Smooth muscle cell (in vitro differentiated cells): ENCODE results near the gene TBCK. TPM values are rescaled to one million over a fixed set of nuclear protein-coding genes. Genes with fewer than 3 reads are reported as not detected.

Experiments
- DNase-seq: peaks from one replicate; lab custom pipeline; 2025; ENCODE audit not compliant: unreplicated experiment; lab: John Stamatoyannopoulos, UW
- H2AFZ ChIP-seq: fragments of 200-600 bp; sonication (generic); 2 replicates; pipeline ENCODE4 v1.6.0; 2016; ENCODE audit warnings: antibody characterized with exemption, low read depth, mild to moderate bottlenecking
- H3F3A ChIP-seq: fragments of 200-600 bp; sonication (generic); 2 replicates; pipeline ENCODE4 v1.6.0; 2017; ENCODE audit warnings: antibody characterized with exemption, low read depth
- H3K27ac ChIP-seq: fragments of 200-600 bp; sonication (generic); 2 replicates; pipeline ENCODE4 v1.5.1; 2016; ENCODE audit warnings: low read depth, mild to moderate bottlenecking
- H3K27me3 ChIP-seq: fragments of 200-600 bp; sonication (generic); 2 replicates; pipeline ENCODE4 v1.6.1; 2016; ENCODE audit warnings: low read depth, mild to moderate bottlenecking
- H3K36me3 ChIP-seq: fragments of 200-600 bp; sonication (generic); 2 replicates; pipeline ENCODE4 v1.5.1; 2016; ENCODE audit warnings: low read depth
- H3K4me1 ChIP-seq: fragments of 200-600 bp; sonication (generic); 2 replicates; pipeline ENCODE4 v1.5.1; 2016; ENCODE audit warnings: low read depth
- H3K4me2 ChIP-seq: fragments of 200-600 bp; sonication (generic); 2 replicates; pipeline ENCODE4 v1.6.0; 2016; ENCODE audit warnings: mild to moderate bottlenecking
- H3K4me3 ChIP-seq: fragments of 200-600 bp; sonication (generic); 2 replicates; pipeline ENCODE4 v1.5.1; 2016; ENCODE audit warnings: mild to moderate bottlenecking
- H3K79me2 ChIP-seq: fragments of 200-600 bp; sonication (generic); 2 replicates; pipeline ENCODE4 v1.6.0; 2016; ENCODE audit warnings: low read depth, mild to moderate bottlenecking
- H3K9ac ChIP-seq: fragments of 200-600 bp; sonication (generic); 2 replicates; pipeline ENCODE4 v1.6.0; 2016; ENCODE audit warnings: low read depth
- H3K9me3 ChIP-seq: fragments of 200-600 bp; sonication (generic); replicated peaks from 2 replicates; pipeline ENCODE4 v1.5.1; 2016; ENCODE audit warnings: low read depth
- H4K20me1 ChIP-seq: fragments of 200-600 bp; sonication (generic); 2 replicates; pipeline ENCODE4 v1.6.0; 2016; ENCODE audit warnings: low read depth
- CTCF ChIP-seq: fragments of 200-600 bp; sonication (generic); IDR thresholded peaks from 2 replicates; pipeline ENCODE4 v1.5.1; 2017; ENCODE audit warnings: borderline replicate concordance, mild to moderate bottlenecking, antibody characterized with exemption; ENCODE audit not compliant: insufficient read depth, poor library complexity, severe bottlenecking
- WGBS: methylation state at CpG from one replicate; pipeline ENCODE4 v1.1.7; 2016; ENCODE audit warnings: low lambda C conversion rate; 5-methylcytosine and 5-hydroxymethylcytosine counted together
- polyA plus RNA-seq: library from polyadenylated mRNA; unstranded; fragments of >200 nt; fragmentation: Nextera tagmentation; extraction: Ambion mirVana; gene quantifications from 2 replicates; pipeline ENCODE4 v1.2.1, GENCODE V29; 2016
- total RNA-seq: library from RNA; depleted of rRNA; stranded (reverse); fragments of >200 nt; gene quantifications from 2 replicates; pipeline ENCODE4 v1.2.3, GENCODE V29; 2014

The TBCK gene
- total and polyA plus RNA-seq, 2 experiments from 2014 or later: 10.0 to 28.1 TPM

- Histone ChIP-seq H3K27ac (no peak overlapping the region), H3K4me3 (no peak overlapping the region), H4K20me1 (no peaks in the 10 kb centered on the region), H3K9ac (no peak overlapping the region), H3K4me1 (no peaks in the 10 kb centered on the region), H3K79me2 (no peaks in the 10 kb centered on the region), H3F3A (no peaks in the 10 kb centered on the region), H2AFZ (no peak overlapping the region), H3K36me3 (peaks cover 6% of the 10 kb centered on the region), H3K27me3 (no peaks in the 10 kb centered on the region), H3K9me3 (no peaks in the 10 kb centered on the region), H3K4me2 (no peak overlapping the region)
- TF ChIP-seq CTCF: no peak
- no peak for DNase-seq
Measured at GRCh38 chr4:106183551-106183950, 132.5 kb downstream of the TBCK start.

- H3K9ac ChIP-seq: no peak overlapping the region
- no peak for DNase-seq
- no peaks in the 10 kb centered on the region for H3K4me1 ChIP-seq
- H3K4me2 ChIP-seq: no peak overlapping the region
- TF ChIP-seq CTCF: no peak
- no peaks in the 10 kb centered on the region for H3F3A ChIP-seq
- H3K27ac ChIP-seq: no peak overlapping the region
- peaks cover 7% of the 10 kb centered on the region for H3K36me3 ChIP-seq
- no peaks in the 10 kb centered on the region for H3K27me3 ChIP-seq
- H4K20me1 ChIP-seq: no peaks in the 10 kb centered on the region
- no peak overlapping the region for H3K4me3 ChIP-seq
- H3K79me2 ChIP-seq: no peaks in the 10 kb centered on the region
- H3K9me3 ChIP-seq: no peaks in the 10 kb centered on the region
- no peak overlapping the region for H2AFZ ChIP-seq
Measured at GRCh38 chr4:106172861-106173260, 143.1 kb downstream of the TBCK start.

GRCh38 chr4:106165351-106166010, 150.5 kb downstream of the TBCK start:
- no peaks in the 10 kb centered on the region for H3K27me3 ChIP-seq
- no peak overlapping the region for H2AFZ ChIP-seq
- no peak for TF ChIP-seq CTCF
- H3K4me1 ChIP-seq: no peaks in the 10 kb centered on the region
- no peak for DNase-seq
- peaks cover 6% of the 10 kb centered on the region for H4K20me1 ChIP-seq
- peak overlapping the region; percentile 27 for H3K4me2 ChIP-seq
- 79% methylated on average over 1 of the region's 1 CpG for WGBS
- no peaks in the 10 kb centered on the region for H3K9me3 ChIP-seq
- no peaks in the 10 kb centered on the region for H3K79me2 ChIP-seq
- H3K4me3 ChIP-seq: peak overlapping the region; percentile 8
- peaks cover 13% of the 10 kb centered on the region for H3K36me3 ChIP-seq
- H3K27ac ChIP-seq: peak overlapping the region; percentile 23
- no peaks in the 10 kb centered on the region for H3F3A ChIP-seq
- no peak overlapping the region for H3K9ac ChIP-seq

GRCh38 chr4:106162278-106162677, 153.7 kb downstream of the TBCK start:
- H3K4me2 ChIP-seq: no peak overlapping the region
- peaks cover 6% of the 10 kb centered on the region for H4K20me1 ChIP-seq
- no peak for TF ChIP-seq CTCF
- H3K4me1 ChIP-seq: no peaks in the 10 kb centered on the region
- H3K36me3 ChIP-seq: peaks cover 11% of the 10 kb centered on the region
- H3K4me3 ChIP-seq: no peak overlapping the region
- no peaks in the 10 kb centered on the region for H3K79me2 ChIP-seq
- no peak overlapping the region for H3K27ac ChIP-seq
- H3F3A ChIP-seq: no peaks in the 10 kb centered on the region
- H3K27me3 ChIP-seq: no peaks in the 10 kb centered on the region
- no peaks in the 10 kb centered on the region for H3K9me3 ChIP-seq
- 97% methylated on average over 3 of the region's 3 CpGs for WGBS
- no peak overlapping the region for H3K9ac ChIP-seq
- no peak for DNase-seq
- H2AFZ ChIP-seq: no peak overlapping the region
